GM18951 (cell line): ENCODE results near the gene LATS2.
"Not testable (repeated sequence)": the region's sequence is repeated elsewhere in the genome, so short reads cannot be mapped to it uniquely, and the experiment has no call there.

ENCODE experiments used
- POLR2A ChIP-seq: IDR thresholded peaks from 4 replicates; pipeline ENCODE4 v1.6.1; 2011; ENCODE audit warnings: mild to moderate bottlenecking; ENCODE audit not compliant: insufficient read length, insufficient read depth; ENCODE audit errors: extremely low read depth
- in situ Hi-C: fragments of 300-500 bp; cut with MboI; formaldehyde crosslinking; loops from one replicate; pipeline ENCODE4 v1.12.0; 2022; ENCODE audit warnings: low sequenced_read_pairs, mixed read lengths, inconsistent platforms; ENCODE audit not compliant: unreplicated experiment

Gene LATS2

GRCh38 chr13:20981370-20982095 is 79.9 kb downstream of the LATS2 start:
- in situ Hi-C loops, result no loop called here
- no peak for TF ChIP-seq POLR2A

- in situ Hi-C loops, result no loop called here
- no peak for TF ChIP-seq POLR2A
Observed at GRCh38 chr13:20980899-20981298, 80.5 kb downstream of the LATS2 start.

- TF ChIP-seq POLR2A, result no peak
- in situ Hi-C loops, result no loop called here
Observed at GRCh38 chr13:20980430-20980829, 81.0 kb downstream of the LATS2 start.

- TF ChIP-seq POLR2A, result no peak
- in situ Hi-C loops, result no loop called here
Observed at GRCh38 chr13:20977394-20977793, 84.0 kb downstream of the LATS2 start.

GRCh38 chr13:20974981-20975585 is 86.3 kb downstream of the LATS2 start:
- in situ Hi-C loops, result no loop called here
- TF ChIP-seq POLR2A, result no peak

GRCh38 chr13:20973886-20974425 is 87.4 kb downstream of the LATS2 start:
- TF ChIP-seq POLR2A, result no peak
- in situ Hi-C loops, result no loop called here

- no peak for TF ChIP-seq POLR2A
Observed at GRCh38 chr13:20972731-20973130, 88.7 kb downstream of the LATS2 start.

GRCh38 chr13:20969182-20969581 is 92.2 kb downstream of the LATS2 start:
- in situ Hi-C loops, result no loop called here
- TF ChIP-seq POLR2A, result no peak

More at GRCh38 chr13:20972731-20973130, 88.7 kb downstream of the LATS2 start:
- in situ Hi-C loops, result no loop called here

- in situ Hi-C loops, result no loop called here
- no peak for TF ChIP-seq POLR2A
Observed at GRCh38 chr13:20968745-20969144, 92.6 kb downstream of the LATS2 start.

GRCh38 chr13:20967340-20967739 is 94.0 kb downstream of the LATS2 start:
- in situ Hi-C loops, result no loop called here
- no peak for TF ChIP-seq POLR2A

GRCh38 chr13:20964904-20965303 is 96.5 kb downstream of the LATS2 start:
- TF ChIP-seq POLR2A, result no peak
- in situ Hi-C loops, result no loop called here

- in situ Hi-C loops, result not testable (repeated sequence)
Observed at GRCh38 chr13:20961663-20962062, 99.7 kb downstream of the LATS2 start.

GRCh38 chr13:20960663-20961309 is 100.6 kb downstream of the LATS2 start:
- TF ChIP-seq POLR2A, result no peak
- in situ Hi-C loops, result no loop called here

GRCh38 chr13:20957049-20957620 is 104.3 kb downstream of the LATS2 start:
- in situ Hi-C loops, result not testable (repeated sequence)
